HCT116 (cell line): ENCODE data around the gene GXYLT2. TPM values are rescaled to one million over a fixed set of nuclear protein-coding genes. Genes with fewer than 3 reads are reported as not detected.
A peak's percentile ranks its signal among the peaks of the same experiment; 100 is the strongest.

Experiments
- ATAC-seq: fragments of 200-7000 bp; cut with Tn5 transposase; 2 replicates; pipeline ENCODE4 v1.9.1; 2020; ENCODE audit warnings: mild to moderate bottlenecking, moderate library complexity
- BruUV-seq: library from RNA; stranded (reverse); fragments of 400-500 nt; replicated peaks from 2 replicates; lab custom pipeline; 2021; lab: Mats Ljungman, UMichigan
- CTCF ChIA-PET: fragments of 300-600 bp; sonication (Branson Sonifier 250); formaldehyde crosslinking; loops from one replicate; lab custom pipeline; 2021; ENCODE audit warnings: antibody characterized with exemption; lab: Charles Lee
- POLR2A ChIA-PET: fragments of 300-600, 350-600 bp; sonication (Branson Sonifier 250); formaldehyde crosslinking; loops from one replicate; lab custom pipeline; 2021; ENCODE audit warnings: antibody characterized with exemption; lab: Charles Lee
- RAD21 ChIA-PET, 2 experiments: fragments of 300-600 bp; sonication (Branson Sonifier 250); formaldehyde crosslinking; loops; one replicate each; lab custom pipeline; 2023; ENCODE audit warnings: low total read pairs in 2 of 2; ENCODE audit not compliant: uncharacterized antibody in 2 of 2, unreplicated experiment in 2 of 2, low non-redundant PET in 1 of 2; lab: Charles Lee
- DNase-seq: peaks from one replicate; pipeline ENCODE4 v3.0.0-alpha.2; 2010; ENCODE audit warnings: low read depth, low spot score
- H2AFZ ChIP-seq: fragments of 200-600 bp; shearing (Covaris generic), sonication (generic); 2 replicates; pipeline ENCODE4 v1.6.1; 2017; ENCODE audit warnings: low read depth, mixed run types, mixed read lengths, antibody characterized with exemption, low read length; ENCODE audit not compliant: poor library complexity, severe bottlenecking
- H3K27ac ChIP-seq: 2 replicates; pipeline ENCODE4 v1.5.1; 2012; ENCODE audit warnings: low read depth, low read length
- H3K27me3 ChIP-seq: fragments of 200-600 bp; sonication (generic); 2 replicates; pipeline ENCODE4 v1.6.1; 2016; ENCODE audit warnings: mixed run types, low read length, mixed read lengths; ENCODE audit not compliant: insufficient read depth
- H3K36me3 ChIP-seq, 2 experiments: fragments of 200-500 bp in 1 of 2; fragments of 200-600 bp in 1 of 2; sonication (Bioruptor generic) in 1 of 2; sonication (generic) in 1 of 2; 2 replicates each; pipeline versions ENCODE4 v1.5.1 to v1.6.1; 2014 to 2016; ENCODE audit warnings: low read length in 2 of 2, inconsistent platforms in 1 of 2, mixed read lengths in 1 of 2, mixed run types in 1 of 2; ENCODE audit not compliant: insufficient read depth in 2 of 2, control insufficient read depth in 1 of 2
- H3K4me1 ChIP-seq, 2 experiments: fragments of 200-600 bp in 1 of 2; sonication (generic) in 1 of 2; 2 replicates each; pipeline versions ENCODE4 v1.5.1 to v1.6.1; 2012 to 2017; ENCODE audit warnings: low read length in 2 of 2, inconsistent platforms in 1 of 2, mild to moderate bottlenecking in 1 of 2, mixed read lengths in 1 of 2, mixed run types in 1 of 2, moderate library complexity in 1 of 2; ENCODE audit not compliant: insufficient read depth in 2 of 2, control insufficient read depth in 1 of 2
- H3K4me2 ChIP-seq: fragments of 200-600 bp; sonication (generic); 2 replicates; pipeline ENCODE4 v1.6.1; 2017; ENCODE audit warnings: mixed run types, low read length, mixed read lengths
- H3K4me3 ChIP-seq, 2 experiments: fragments of 200-600 bp in 1 of 2; sonication (generic) in 1 of 2; replicated peaks in 1 of 2; 2 replicates each; pipeline ENCODE4 v1.5.1; 2011 to 2016; ENCODE audit warnings: low read length in 2 of 2, control low read depth in 1 of 2, low read depth in 1 of 2, mild to moderate bottlenecking in 1 of 2, mixed read lengths in 1 of 2, mixed run types in 1 of 2
- H3K79me2 ChIP-seq: fragments of 200-600 bp; sonication (generic); 2 replicates; pipeline ENCODE4 v1.6.1; 2017; ENCODE audit warnings: mild to moderate bottlenecking, mixed run types, low read length, moderate library complexity, mixed read lengths; ENCODE audit not compliant: insufficient read depth
- H3K9ac ChIP-seq: fragments of 200-600 bp; sonication (generic); 2 replicates; pipeline ENCODE4 v1.6.1; 2016; ENCODE audit warnings: low read length, mixed read lengths
- H3K9me2 ChIP-seq: fragments of 200-600 bp; sonication (generic), shearing (Covaris generic); 2 replicates; pipeline ENCODE4 v1.6.1; 2017; ENCODE audit warnings: mixed run types, mild to moderate bottlenecking, moderate library complexity; ENCODE audit not compliant: insufficient read depth
- H3K9me3 ChIP-seq, 2 experiments: fragments of 200-500 bp in 1 of 2; fragments of 200-600 bp in 1 of 2; sonication (Bioruptor generic) in 1 of 2; sonication (generic) in 1 of 2; 2 replicates each; pipeline ENCODE4 v1.6.1; 2014 to 2017; ENCODE audit warnings: low read length in 2 of 2, mixed read lengths in 2 of 2, inconsistent platforms in 1 of 2, low read depth in 1 of 2, mild to moderate bottlenecking in 1 of 2, mixed run types in 1 of 2, moderate library complexity in 1 of 2; ENCODE audit not compliant: control insufficient read depth in 1 of 2, insufficient read depth in 1 of 2
- H4K20me1 ChIP-seq: fragments of 200-600 bp; sonication (generic), shearing (Covaris generic); 2 replicates; pipeline ENCODE4 v1.6.1; 2017; ENCODE audit warnings: mixed run types, mild to moderate bottlenecking, moderate library complexity; ENCODE audit not compliant: insufficient read depth
- CBX3 ChIP-seq: IDR thresholded peaks from 2 replicates; pipeline ENCODE4 v1.6.1; 2012; ENCODE audit warnings: low read depth
- CEBPB ChIP-seq: IDR thresholded peaks from 2 replicates; pipeline ENCODE4 v1.6.1; 2012; ENCODE audit warnings: low read depth
- CTCF ChIP-seq, 3 experiments: fragments of 200-600 bp in 1 of 3; sonication (generic) in 1 of 3; IDR thresholded peaks in 2 of 3; conservative IDR thresholded peaks in 1 of 3; 2 replicates each; pipeline ENCODE4 v1.5.1; 2012 to 2017; ENCODE audit warnings: low read depth in 2 of 3, low read length in 2 of 3, antibody characterized with exemption in 1 of 3, borderline replicate concordance in 1 of 3, control low read depth in 1 of 3, mild to moderate bottlenecking in 1 of 3, mixed read lengths in 1 of 3, mixed run types in 1 of 3, moderate library complexity in 1 of 3; ENCODE audit not compliant: insufficient read depth in 1 of 3
- EZH2 ChIP-seq: fragments of 200-600 bp; sonication (generic); IDR thresholded peaks from 2 replicates; pipeline ENCODE4 v1.6.1; 2017; ENCODE audit warnings: antibody characterized with exemption, mixed run types
- EZH2phosphoT487 ChIP-seq: fragments of 200-600 bp; IDR thresholded peaks from 2 replicates; pipeline ENCODE4 v1.6.1; 2018; ENCODE audit warnings: antibody characterized with exemption, borderline replicate concordance
- MAX ChIP-seq: IDR thresholded peaks from 2 replicates; pipeline ENCODE4 v1.6.1; 2012
- POLR2AphosphoS5 ChIP-seq: IDR thresholded peaks from 2 replicates; pipeline ENCODE4 v1.6.1; 2011; ENCODE audit warnings: mild to moderate bottlenecking, low read depth, low read length, moderate library complexity
- RAD21 ChIP-seq: IDR thresholded peaks from 2 replicates; pipeline ENCODE4 v1.6.1; 2012; ENCODE audit warnings: low read depth, mild to moderate bottlenecking
- REST ChIP-seq: IDR thresholded peaks from 2 replicates; pipeline ENCODE4 v1.6.1; 2012; ENCODE audit warnings: low read depth
- TCF7L2 ChIP-seq: IDR thresholded peaks from 2 replicates; pipeline ENCODE4 v1.7.0; 2011; ENCODE audit warnings: borderline replicate concordance, inconsistent platforms; ENCODE audit not compliant: insufficient read depth, insufficient read length; ENCODE audit errors: extremely low read depth
- ZFX ChIP-seq: fragments of 450-650 bp; IDR thresholded peaks from 2 replicates; pipeline ENCODE4 v1.6.1; 2017
- ZNF274 ChIP-seq: fragments of 200-500 bp; sonication (Bioruptor generic); IDR thresholded peaks from 2 replicates; pipeline ENCODE4 v1.6.1; 2014; ENCODE audit warnings: mild to moderate bottlenecking, low read depth, low read length, inconsistent platforms
- intact Hi-C: fragments of 100-400 bp; cut with micrococcal nuclease; formaldehyde crosslinking; loops from 2 replicates; pipeline ENCODE4 v1.10.0; 2022
- total RNA-seq: library from RNA; stranded (reverse); gene quantifications from one replicate; pipeline ENCODE4 v1.2.1, GENCODE V29; 2021; ENCODE audit not compliant: unreplicated experiment

GXYLT2 gene
- total RNA-seq, 1 experiment from 2014 or later = 5.6 TPM

GRCh38 chr3:72997421-72997961 is 109.6 kb downstream of the GXYLT2 start:
- TSS peak; percentile 46 for BruUV-seq
- H3K9me2 ChIP-seq = no peaks in the 10 kb centered on the region
- H3K4me2 ChIP-seq = peak overlapping the region; percentile 83
- H3K27ac ChIP-seq = peak overlapping the region; percentile 82
- peak overlapping the region; percentile 76 for H3K9ac ChIP-seq
- peaks cover 56% of the 10 kb centered on the region for H3K79me2 ChIP-seq
- no peaks in the 10 kb centered on the region for H3K9me3 ChIP-seq
- H3K27me3 ChIP-seq = no peaks in the 10 kb centered on the region
- peak; percentile 29 for DNase-seq
- RAD21 ChIA-PET = no interaction called here
- intact Hi-C loops = loop anchor here (5.0 kb wide), 1 partner anchor 145 kb away; no protein-coding TSS in a partner anchor
- no peak overlapping the region for H2AFZ ChIP-seq
- no peak for TF ChIP-seq ZFX
- TF ChIP-seq CTCF (IDR thresholded peaks at IDR 0.05 in 2 of 3, conservative IDR thresholded peaks at IDR 0.05 in 1 of 3; ENCODE audit: borderline replicate concordance in 1 of 3, insufficient read depth in 1 of 3, low read depth in 2 of 3, low read length in 2 of 3) = peak; percentile 26 to 53 (median 43); a peak in 4 of 6 replicates
- TF ChIP-seq RAD21 = peak; percentile 25; the same call in 1 of the 2 replicates
- TF ChIP-seq EZH2phosphoT487 = no peak
- TF ChIP-seq, all 23 proteins: peak for 2
- ChIA-PET CTCF (interaction anchor here (1.1 to 1.4 kb wide), 2 partner anchors 9 to 10 kb away, joined by 3 to 4 read pairs; no protein-coding TSS in a partner anchor), POLR2A (interaction anchor here (1.3 kb wide), 1 partner anchor 146 kb away, joined by 3 read pairs; no protein-coding TSS in a partner anchor)
- Histone ChIP-seq H3K36me3 (peaks cover 19 to 28% of the 10 kb centered on the region in 2 experiments), H3K4me1 (peaks cover 6 to 21% of the 10 kb centered on the region in 2 experiments; a peak in 3 of 4 replicates), H3K4me3 (peak overlapping the region; percentile 51 to 92), H4K20me1 (peaks cover 24% of the 10 kb centered on the region)
- ATAC-seq = no peak

GRCh38 chr3:72998466-72998865 is 110.6 kb downstream of the GXYLT2 start:
- Histone ChIP-seq H3K27ac (no peak overlapping the region), H3K9ac (no peak overlapping the region), H3K27me3 (no peaks in the 10 kb centered on the region), H3K36me3 (peaks cover 21 to 31% of the 10 kb centered on the region in 2 experiments), H3K9me3 (no peaks in the 10 kb centered on the region), H3K4me2 (peak overlapping the region; percentile 83; the same call in 1 of the 2 replicates), H3K4me3 (peak overlapping the region in 1 of 2 experiments; percentile 92; a peak in 1 of 4 replicates)
- DNase-seq = no peak
- no peak for ATAC-seq
- ChIA-PET POLR2A (no interaction called here), CTCF (no interaction called here), RAD21 (no interaction called here)
- intact Hi-C loops = loop anchor here (5.0 kb wide), 1 partner anchor 146 kb away; no protein-coding TSS in a partner anchor
- TF ChIP-seq CBX3 (no peak), CEBPB (no peak), RAD21 (no peak), ZNF274 (no peak), POLR2AphosphoS5 (no peak), REST (no peak), ZFX (no peak), MAX (no peak), TCF7L2 (no peak), EZH2 (no peak)
- TF ChIP-seq, all 23 proteins: peak for 0
- peaks cover 65% of the 10 kb centered on the region for H3K79me2 ChIP-seq
- H2AFZ ChIP-seq = no peak overlapping the region
- H4K20me1 ChIP-seq = peaks cover 24% of the 10 kb centered on the region
- H3K4me1 ChIP-seq = peaks cover 6 to 21% of the 10 kb centered on the region in 2 experiments; a peak in 3 of 4 replicates
- no TSS peak for BruUV-seq
- no peaks in the 10 kb centered on the region for H3K9me2 ChIP-seq
